Activated naive CD4-positive, alpha-beta T cell treated with anti-CD3 and anti-CD28 coated beads, Interleukin-2, amount 50 U/mL, for 24 hours (primary cell): ENCODE data around the gene ATOH8.
A peak's percentile ranks its signal among the peaks of the same experiment; 100 is the strongest.
"Not testable (repeated sequence)": the region's sequence is repeated elsewhere in the genome, so short reads cannot be mapped to it uniquely, and the experiment has no call there.

Experiments used
- H3K27ac Mint-ChIP-seq: one replicate; pipeline ENCODE4 v1.8.0; 2021; ENCODE audit warnings: mild to moderate bottlenecking, mixed read lengths
- H3K27me3 Mint-ChIP-seq: one replicate; pipeline ENCODE4 v1.8.0; 2021; ENCODE audit warnings: mixed read lengths
- H3K36me3 Mint-ChIP-seq: one replicate; pipeline ENCODE4 v1.8.0; 2021; ENCODE audit warnings: mixed read lengths
- H3K4me1 Mint-ChIP-seq: one replicate; pipeline ENCODE4 v1.8.0; 2021; ENCODE audit warnings: mixed read lengths
- H3K4me3 Mint-ChIP-seq: one replicate; pipeline ENCODE4 v1.8.0; 2021; ENCODE audit warnings: mild to moderate bottlenecking, mixed read lengths
- H3K9me3 Mint-ChIP-seq: one replicate; pipeline ENCODE4 v1.8.0; 2021; ENCODE audit warnings: mixed read lengths

The ATOH8 gene

DNA sequence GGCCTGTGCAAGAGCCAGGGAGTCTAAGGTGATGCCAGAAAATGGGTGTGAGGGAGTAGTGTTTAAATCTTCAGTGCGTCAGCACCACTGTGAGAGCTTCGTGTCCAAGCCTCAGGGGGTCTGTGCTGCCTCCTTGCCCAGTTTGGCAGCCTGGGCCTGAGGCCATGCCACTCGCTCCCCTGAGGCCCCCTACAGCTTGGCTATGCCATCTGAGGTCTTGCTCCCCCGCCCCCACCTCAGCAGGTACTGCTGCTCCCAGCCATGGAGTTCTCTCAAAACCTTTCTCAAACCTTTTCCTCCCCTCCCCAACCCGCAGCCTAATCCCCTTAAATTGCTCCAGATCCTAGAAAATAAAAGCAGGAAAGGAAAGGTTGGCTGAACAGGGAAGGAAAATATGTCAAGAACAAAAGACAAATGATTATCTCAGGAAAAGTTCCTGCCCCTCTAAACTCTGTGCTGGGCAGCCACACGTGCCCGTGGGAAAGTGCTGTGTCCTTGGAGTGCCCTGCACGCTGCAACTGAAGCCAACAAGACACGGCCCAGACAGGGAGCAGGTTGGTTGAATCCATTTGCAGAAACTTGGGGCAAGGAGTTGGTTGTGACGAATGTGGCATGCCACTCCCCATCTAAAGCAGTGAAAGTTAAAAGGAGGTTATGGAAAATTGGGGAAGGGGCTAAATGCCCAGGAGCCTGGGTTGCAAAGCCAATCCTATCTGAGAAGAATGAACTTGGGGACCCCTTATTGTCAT lies 61.2 kb downstream of the ATOH8 start:
- H3K27me3 Mint-ChIP-seq: peaks cover 1% of the 10 kb centered on the region
- H3K4me1 Mint-ChIP-seq: no peaks in the 10 kb centered on the region
- H3K27ac Mint-ChIP-seq: no peak overlapping the region
- H3K4me3 Mint-ChIP-seq: no peak overlapping the region
- no peaks in the 10 kb centered on the region for H3K9me3 Mint-ChIP-seq
- H3K36me3 Mint-ChIP-seq: no peaks in the 10 kb centered on the region

DNA sequence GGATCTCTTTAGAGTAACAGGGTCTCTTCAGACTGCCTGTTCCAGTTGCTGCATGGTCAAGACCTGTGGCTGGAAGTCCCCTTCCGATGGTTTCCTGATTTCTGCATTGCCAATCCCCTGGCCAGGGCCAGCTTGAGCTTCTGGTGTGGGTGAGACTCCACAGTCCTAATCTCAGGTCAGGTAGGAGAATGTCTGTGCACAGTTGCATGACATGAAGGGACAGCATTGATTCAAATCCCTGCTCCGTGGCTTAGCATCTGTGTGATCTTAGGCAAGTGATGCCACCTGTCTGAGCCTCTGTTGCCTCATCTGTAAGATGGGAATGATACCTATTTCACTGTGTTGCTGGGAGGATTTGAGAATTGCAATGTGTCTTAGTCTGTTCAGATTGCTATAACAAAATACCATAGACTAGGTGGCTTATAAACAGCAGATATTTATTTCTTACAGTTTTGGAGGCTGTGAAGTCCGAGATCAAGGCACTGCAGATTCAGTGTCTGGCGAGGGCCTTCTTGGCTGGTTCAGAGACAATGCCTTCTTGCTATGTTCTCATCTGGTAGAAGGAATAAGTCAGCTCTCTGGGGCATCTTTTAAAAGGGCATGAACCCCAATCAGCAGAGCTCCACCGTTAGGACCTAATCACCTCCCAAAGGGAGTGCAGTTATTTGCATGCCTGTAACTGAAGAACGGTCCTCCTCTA lies 66.2 kb downstream of the ATOH8 start:
- H3K36me3 Mint-ChIP-seq: no peaks in the 10 kb centered on the region
- no peaks in the 10 kb centered on the region for H3K9me3 Mint-ChIP-seq
- no peaks in the 10 kb centered on the region for H3K27me3 Mint-ChIP-seq
- H3K4me1 Mint-ChIP-seq: no peaks in the 10 kb centered on the region
- H3K4me3 Mint-ChIP-seq: no peak overlapping the region
- H3K27ac Mint-ChIP-seq: no peak overlapping the region

DNA sequence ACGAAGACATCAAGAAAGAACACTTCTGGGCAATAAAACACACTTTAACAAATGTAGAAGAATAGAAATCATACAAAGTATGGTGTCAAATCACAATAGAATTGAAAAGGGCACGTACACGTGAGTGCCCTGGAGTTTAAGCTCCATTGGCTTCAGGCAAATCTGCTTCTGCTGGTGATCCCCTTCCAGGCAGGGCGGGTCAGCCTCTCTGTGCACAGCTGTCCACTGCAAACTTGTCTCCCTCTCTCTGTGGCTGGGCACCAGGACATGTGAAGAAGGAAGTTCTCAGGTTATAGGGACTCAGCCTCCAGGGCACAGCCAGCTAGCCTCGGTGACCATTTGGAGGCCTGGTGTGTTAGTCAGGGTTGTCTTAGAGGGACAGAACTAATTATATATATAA lies 69.0 kb downstream of the ATOH8 start:
- Mint-ChIP-seq H3K36me3 (no peaks in the 10 kb centered on the region), H3K27me3 (no peaks in the 10 kb centered on the region)

DNA sequence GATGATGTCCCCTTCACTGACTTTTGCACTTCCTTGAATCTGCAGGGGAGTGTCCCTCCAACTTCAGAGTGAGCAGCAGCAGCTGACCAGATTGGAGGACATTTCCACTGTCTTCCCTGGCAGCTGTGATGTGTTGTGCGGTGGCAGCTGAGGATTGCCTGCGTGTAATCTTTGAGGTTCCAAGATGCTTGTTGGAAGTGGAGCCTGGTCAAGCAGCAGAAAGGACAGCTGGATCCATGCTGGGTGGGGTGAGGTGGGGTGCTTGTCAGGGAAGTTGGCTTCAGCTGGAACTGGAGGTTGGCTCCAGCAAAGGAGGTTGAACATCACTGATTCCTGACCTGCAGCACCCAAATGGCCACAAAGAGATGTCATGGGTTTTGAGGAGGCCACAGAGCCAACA lies 70.2 kb downstream of the ATOH8 start:
- H3K27me3 Mint-ChIP-seq: no peaks in the 10 kb centered on the region
- H3K9me3 Mint-ChIP-seq: no peaks in the 10 kb centered on the region
- no peak overlapping the region for H3K27ac Mint-ChIP-seq
- H3K4me3 Mint-ChIP-seq: no peak overlapping the region
- H3K36me3 Mint-ChIP-seq: no peaks in the 10 kb centered on the region
- peaks cover 15% of the 10 kb centered on the region for H3K4me1 Mint-ChIP-seq

More for the DNA sequence above, 69.0 kb downstream of the ATOH8 start:
- H3K9me3 Mint-ChIP-seq: no peaks in the 10 kb centered on the region
- H3K4me1 Mint-ChIP-seq: peaks cover 10% of the 10 kb centered on the region
- H3K27ac Mint-ChIP-seq: no peak overlapping the region
- no peak overlapping the region for H3K4me3 Mint-ChIP-seq

DNA sequence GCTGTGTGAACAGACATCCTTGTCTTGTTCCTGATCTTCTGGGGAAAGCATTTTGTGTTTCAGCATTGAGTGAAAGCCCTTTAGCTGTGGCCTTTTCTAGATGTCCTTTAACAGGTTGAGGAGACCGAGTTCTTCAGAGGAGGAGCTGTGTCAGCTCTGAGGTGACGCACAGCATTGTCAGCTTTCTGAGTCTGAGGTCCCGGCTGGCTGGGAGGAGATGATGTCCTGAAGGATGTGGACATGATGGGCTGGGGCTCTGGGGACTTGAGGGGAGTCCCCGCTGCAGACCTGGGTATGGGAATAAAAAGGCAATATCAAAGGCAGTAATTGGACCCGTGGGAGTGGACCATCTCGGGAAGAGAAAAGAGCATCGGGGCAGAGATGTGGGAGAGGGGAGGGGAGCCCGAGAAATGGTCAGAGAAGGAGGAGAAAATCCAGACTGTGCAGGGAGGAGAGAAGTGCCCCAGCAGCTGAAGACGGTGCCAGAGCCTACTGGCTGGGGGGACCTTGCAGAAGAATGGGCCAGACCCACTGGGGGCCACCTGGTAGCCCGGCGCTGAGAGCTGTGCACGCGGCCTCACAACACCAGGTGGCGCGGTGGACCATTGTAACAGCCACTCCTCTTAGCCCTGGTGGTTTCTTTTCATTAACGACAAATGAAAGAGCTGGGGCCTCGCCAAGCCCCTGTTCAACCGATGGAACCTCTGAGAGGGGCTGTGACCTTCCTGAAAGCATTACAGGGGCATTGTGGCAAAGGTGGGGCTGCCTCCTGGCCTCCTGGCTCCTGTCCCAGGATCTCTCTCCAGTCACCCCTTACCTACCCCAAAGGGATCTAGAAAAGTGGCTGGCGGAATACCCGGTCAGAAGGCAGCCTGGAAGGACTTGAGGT lies 73.4 kb downstream of the ATOH8 start:
- Mint-ChIP-seq H3K27me3 (no peaks in the 10 kb centered on the region), H3K4me1 (peaks cover 19% of the 10 kb centered on the region), H3K4me3 (no peak overlapping the region), H3K27ac (no peak overlapping the region), H3K9me3 (no peaks in the 10 kb centered on the region), H3K36me3 (no peaks in the 10 kb centered on the region)

DNA sequence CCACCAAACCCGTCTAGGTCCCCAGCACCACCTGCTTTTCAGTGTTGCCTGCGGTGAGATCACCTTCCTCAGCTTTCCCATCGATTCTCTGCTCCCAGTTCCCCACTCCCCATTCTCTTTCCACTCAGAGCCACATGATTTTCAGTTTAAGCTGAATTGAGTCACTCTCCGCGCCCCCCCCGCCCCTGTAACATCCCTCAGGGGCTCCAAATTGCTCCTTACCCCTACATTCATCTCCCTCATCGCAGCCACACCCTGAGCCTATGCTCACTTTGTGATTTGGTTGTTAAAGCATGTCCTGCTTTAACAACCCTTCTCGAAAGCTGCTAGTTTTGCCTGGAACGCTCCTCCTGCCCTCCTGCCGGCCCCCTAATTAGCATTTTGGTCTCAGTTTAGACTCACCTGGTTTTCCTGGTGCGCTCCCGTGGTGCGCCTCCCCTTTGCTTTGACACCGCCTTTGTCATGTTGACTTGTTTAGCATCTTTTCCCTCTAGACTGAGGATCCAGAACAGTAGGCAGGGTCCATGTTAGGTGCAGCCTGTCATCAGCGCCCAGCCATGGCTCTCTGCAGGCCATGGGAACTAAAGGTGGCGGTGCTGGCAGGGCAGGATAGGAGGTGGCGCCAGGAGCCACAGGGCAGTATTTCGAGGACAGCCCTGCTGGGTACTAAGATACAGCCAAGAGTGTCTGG lies 74.2 kb downstream of the ATOH8 start:
- Mint-ChIP-seq H3K9me3 (no peaks in the 10 kb centered on the region), H3K4me1 (peaks cover 20% of the 10 kb centered on the region), H3K4me3 (no peak overlapping the region), H3K27ac (peak overlapping the region; percentile 42), H3K36me3 (no peaks in the 10 kb centered on the region), H3K27me3 (no peaks in the 10 kb centered on the region)

DNA sequence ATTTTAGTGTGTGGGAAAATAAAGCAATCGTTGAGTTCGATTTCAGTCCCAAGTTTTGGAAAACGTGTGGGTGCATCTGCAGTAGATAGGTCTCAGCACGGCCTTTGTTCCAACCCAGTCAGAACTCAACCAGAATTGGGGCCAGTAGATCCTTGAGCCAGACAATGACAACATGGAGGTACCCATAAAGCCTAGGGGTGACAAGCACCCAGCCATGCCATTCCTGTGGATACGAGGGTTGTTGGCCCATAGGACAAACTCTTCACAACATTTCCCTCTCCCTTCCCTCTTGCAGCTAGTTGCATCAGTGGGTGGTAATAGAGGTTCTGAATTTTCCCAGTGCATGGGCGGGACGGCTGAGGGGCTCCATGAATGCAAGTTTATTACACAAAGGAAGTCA lies 74.9 kb downstream of the ATOH8 start:
- H3K36me3 Mint-ChIP-seq: no peaks in the 10 kb centered on the region
- no peaks in the 10 kb centered on the region for H3K27me3 Mint-ChIP-seq
- peaks cover 27% of the 10 kb centered on the region for H3K4me1 Mint-ChIP-seq
- H3K27ac Mint-ChIP-seq: no peak overlapping the region
- no peak overlapping the region for H3K4me3 Mint-ChIP-seq
- H3K9me3 Mint-ChIP-seq: no peaks in the 10 kb centered on the region

DNA sequence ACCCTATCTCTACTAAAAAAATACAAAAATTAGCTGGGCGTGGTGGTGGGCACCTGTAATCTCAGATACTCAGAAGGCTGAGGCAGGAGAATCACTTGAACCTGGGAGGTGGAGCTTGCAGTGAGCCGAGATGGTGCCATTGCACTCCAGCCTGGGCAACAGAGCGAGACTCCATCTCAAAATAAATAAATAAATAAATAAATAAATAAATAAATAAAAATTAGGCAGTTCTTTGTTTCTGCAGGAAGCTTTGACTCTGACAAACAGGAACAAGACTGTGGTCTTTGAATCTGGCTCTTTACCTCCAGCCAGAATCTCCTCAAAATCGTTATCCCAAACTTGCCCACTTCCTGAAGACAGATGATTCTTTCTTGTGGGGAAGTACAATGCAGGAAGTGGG lies 75.6 kb downstream of the ATOH8 start:
- H3K27ac Mint-ChIP-seq, H3K27me3 Mint-ChIP-seq, H3K36me3 Mint-ChIP-seq, H3K9me3 Mint-ChIP-seq, H3K4me3 Mint-ChIP-seq: not testable (repeated sequence)
- H3K4me1 Mint-ChIP-seq: peaks cover 27% of the 10 kb centered on the region

DNA sequence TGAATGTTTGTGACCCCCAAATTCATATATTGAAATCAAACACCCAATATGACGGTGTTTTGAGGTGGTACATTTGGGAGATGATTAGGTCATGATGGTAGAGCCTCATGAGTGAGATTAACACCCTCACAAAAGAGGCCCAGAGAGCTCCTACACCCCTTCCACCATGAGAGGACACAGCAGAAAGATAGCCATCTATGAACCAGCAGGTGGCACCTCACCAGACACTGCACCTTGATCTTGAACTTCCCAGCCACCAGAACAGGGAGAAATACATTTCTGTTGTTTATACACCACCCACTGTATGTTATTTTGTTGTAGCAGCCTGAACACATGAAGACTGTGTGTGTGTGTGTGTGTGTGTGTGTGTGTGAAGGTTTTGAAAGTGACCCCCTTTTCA lies 76.9 kb downstream of the ATOH8 start:
- Mint-ChIP-seq H3K36me3 (peaks cover 1% of the 10 kb centered on the region), H3K4me1 (peaks cover 27% of the 10 kb centered on the region), H3K27ac (no peak overlapping the region), H3K4me3 (no peak overlapping the region), H3K9me3 (peaks cover 10% of the 10 kb centered on the region), H3K27me3 (no peaks in the 10 kb centered on the region)

DNA sequence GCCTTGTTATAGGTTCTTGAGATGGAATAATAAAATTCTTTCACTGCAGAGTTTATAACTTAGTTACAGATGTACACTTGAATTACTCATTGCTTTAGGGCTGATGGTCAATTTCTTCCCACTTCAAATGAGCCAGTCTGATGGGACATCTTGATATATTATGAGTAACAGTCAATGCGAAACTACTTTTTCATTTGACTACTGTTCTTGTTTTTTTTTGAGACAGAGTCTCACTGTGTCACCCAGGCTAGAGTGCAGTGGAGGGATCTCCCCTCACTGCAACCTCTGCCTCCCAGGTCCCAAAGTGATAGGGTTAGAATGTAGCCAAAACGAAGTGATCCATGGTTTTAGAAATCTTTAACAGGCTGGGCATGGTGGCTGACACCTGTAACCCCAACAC lies 77.9 kb downstream of the ATOH8 start:
- peaks cover 27% of the 10 kb centered on the region for H3K4me1 Mint-ChIP-seq
- peaks cover 1% of the 10 kb centered on the region for H3K36me3 Mint-ChIP-seq
- no peaks in the 10 kb centered on the region for H3K27me3 Mint-ChIP-seq
- peaks cover 10% of the 10 kb centered on the region for H3K9me3 Mint-ChIP-seq
- H3K4me3 Mint-ChIP-seq: no peak overlapping the region
- no peak overlapping the region for H3K27ac Mint-ChIP-seq

DNA sequence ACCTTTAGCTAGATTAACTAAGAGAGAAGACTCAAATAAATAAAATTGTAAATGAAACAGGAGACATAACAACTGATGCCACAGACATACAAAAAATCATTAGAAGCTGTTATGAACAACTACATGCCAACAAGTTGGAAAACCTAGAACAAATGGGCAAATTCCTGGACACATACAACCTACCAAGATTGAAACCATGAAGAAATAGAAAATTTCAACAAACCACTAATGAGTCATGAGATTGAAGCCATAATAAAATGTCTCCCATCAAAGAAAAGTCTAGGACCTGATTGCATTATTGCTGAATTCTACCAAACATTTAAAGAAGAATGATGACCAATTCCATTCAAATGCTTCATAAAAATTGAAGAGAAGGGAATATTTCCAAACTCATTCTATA lies 80.7 kb downstream of the ATOH8 start:
- H3K27me3 Mint-ChIP-seq: no peaks in the 10 kb centered on the region
- no peak overlapping the region for H3K4me3 Mint-ChIP-seq
- peaks cover 21% of the 10 kb centered on the region for H3K4me1 Mint-ChIP-seq
- H3K36me3 Mint-ChIP-seq: peaks cover 1% of the 10 kb centered on the region
- no peak overlapping the region for H3K27ac Mint-ChIP-seq
- H3K9me3 Mint-ChIP-seq: peaks cover 10% of the 10 kb centered on the region
